Spleen (tissue), 7 donors: ENCODE measurements around the gene ITSN1.

Experiments
- POLR2AphosphoS5 ChIP-seq, 3 donors: sonication (generic); formaldehyde crosslinking; IDR thresholded peaks; one replicate each; pipeline ENCODE4 v1.5.1; 2017; ENCODE audit warnings: antibody characterized with exemption in 3 of 3
- TF ChIP-seq, protein P1 (sequence below), 11 experiments: fragments of 200-600 bp in 7 of 11; fragments of 450-650 bp in 4 of 11; sonication (generic) in 4 of 11; IDR thresholded peaks in 8 of 11; conservative IDR thresholded peaks in 3 of 11; 1 replicate in 7 of 11; 2 replicates in 4 of 11; pipeline versions ENCODE4 v1.4.0 to v1.8.0; 2016 to 2021; ENCODE audit warnings: antibody characterized with exemption in 11 of 11, inconsistent platforms in 4 of 11, mild to moderate bottlenecking in 1 of 11
- donor health status: DM: no; HTN: no; CAD: no; lungs with moderate emphysema.
- donor health status: DM: no; HTN: no; CAD: no.
- donor health status: DM: no; HTN: no; CAD: no.

DNA sequence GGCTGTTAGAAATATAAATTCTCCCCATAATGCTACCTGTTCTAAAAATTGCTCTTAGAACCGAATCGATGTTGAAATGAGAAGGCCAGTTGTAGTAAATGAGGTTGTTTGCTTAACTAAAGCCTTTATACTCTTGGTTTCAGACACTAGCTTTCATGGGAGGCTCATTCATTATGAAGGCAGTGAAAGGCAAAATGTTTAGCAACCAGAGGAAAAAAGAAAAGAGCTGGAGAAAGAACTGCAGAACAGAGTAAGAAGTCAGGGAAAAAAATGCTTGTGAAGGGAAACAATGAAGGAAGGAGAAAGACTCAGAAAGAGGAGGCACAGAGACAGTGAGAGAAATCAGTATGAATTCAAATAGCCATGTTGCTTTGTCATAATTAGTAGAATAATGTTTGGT lies 145.1 kb downstream of the ITSN1 start:
- TF ChIP-seq, protein P1, sequence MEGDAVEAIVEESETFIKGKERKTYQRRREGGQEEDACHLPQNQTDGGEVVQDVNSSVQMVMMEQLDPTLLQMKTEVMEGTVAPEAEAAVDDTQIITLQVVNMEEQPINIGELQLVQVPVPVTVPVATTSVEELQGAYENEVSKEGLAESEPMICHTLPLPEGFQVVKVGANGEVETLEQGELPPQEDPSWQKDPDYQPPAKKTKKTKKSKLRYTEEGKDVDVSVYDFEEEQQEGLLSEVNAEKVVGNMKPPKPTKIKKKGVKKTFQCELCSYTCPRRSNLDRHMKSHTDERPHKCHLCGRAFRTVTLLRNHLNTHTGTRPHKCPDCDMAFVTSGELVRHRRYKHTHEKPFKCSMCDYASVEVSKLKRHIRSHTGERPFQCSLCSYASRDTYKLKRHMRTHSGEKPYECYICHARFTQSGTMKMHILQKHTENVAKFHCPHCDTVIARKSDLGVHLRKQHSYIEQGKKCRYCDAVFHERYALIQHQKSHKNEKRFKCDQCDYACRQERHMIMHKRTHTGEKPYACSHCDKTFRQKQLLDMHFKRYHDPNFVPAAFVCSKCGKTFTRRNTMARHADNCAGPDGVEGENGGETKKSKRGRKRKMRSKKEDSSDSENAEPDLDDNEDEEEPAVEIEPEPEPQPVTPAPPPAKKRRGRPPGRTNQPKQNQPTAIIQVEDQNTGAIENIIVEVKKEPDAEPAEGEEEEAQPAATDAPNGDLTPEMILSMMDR (IDR thresholded peaks at IDR 0.05 in 8 of 11, conservative IDR thresholded peaks at IDR 0.05 in 3 of 11), result no peak
- TF ChIP-seq POLR2AphosphoS5 (IDR thresholded peaks at IDR 0.05), result no peak
